Measurements from ENCODE around the gene OSTM1. TPM values are rescaled to one million over a fixed set of nuclear protein-coding genes. Genes with fewer than 3 reads are reported as not detected.

Gene OSTM1
- total and polyA plus RNA-seq, 10 of the 15 experiments (the other 5 are each of a cell fraction or from before 2014, with no cell fraction given): 3.0 to 17.1 (median 5.8) TPM

GRCh38 chr6:108078191-108078590 is 3.6 kb upstream of the OSTM1 start:
- Histone ChIP-seq H3K4me2 (ENCODE audit: control insufficient read depth, insufficient read depth) (no peak overlapping the region), H3K27me3 (replicated peaks in 1 of 2; ENCODE audit: control insufficient read depth in 2 of 2, insufficient read depth in 2 of 2, low read length in 1 of 2) (peaks cover 0 to 2% of the 10 kb centered on the region in 2 experiments; a peak in 2 of 4 replicates), H3K9ac (ENCODE audit: control insufficient read depth, insufficient read depth, low read length) (no peak overlapping the region), H3K4me3 (no peak overlapping the region), H3K79me2 (ENCODE audit: control insufficient read depth, insufficient read depth, low read length) (peaks cover 4% of the 10 kb centered on the region), H4K20me1 (ENCODE audit: control insufficient read depth, insufficient read depth) (no peaks in the 10 kb centered on the region), H2AFZ (ENCODE audit: control insufficient read depth, low read depth, low read length) (no peak overlapping the region), H3K27ac (ENCODE audit: control insufficient read depth, insufficient read depth) (no peak overlapping the region), H3K4me1 (ENCODE audit: control insufficient read depth, insufficient read depth, low read length) (peaks cover 3% of the 10 kb centered on the region), H3K9me3 (replicated peaks; ENCODE audit: control insufficient read depth, insufficient read depth, low read length) (no peaks in the 10 kb centered on the region), H3K36me3 (ENCODE audit: control insufficient read depth in 2 of 2, insufficient read depth in 2 of 2, low read length in 1 of 2) (no peaks in the 10 kb centered on the region)
- FAIRE-seq (no peak), DNase-seq (ENCODE audit: low read depth, low spot score) (no peak), ATAC-seq (no peak)
- WGBS (ENCODE audit: insufficient coverage, insufficient replicate concordance, low lambda C conversion rate, missing lambda C conversion rate): 56% methylated on average over 1 of the region's 1 CpG
- RAD21 ChIA-PET (ENCODE audit: unreplicated experiment): no interaction called here
- intact Hi-C loops (cut with micrococcal nuclease; ENCODE audit: unreplicated experiment) (no loop called here), in situ Hi-C loops (cut with MboI) (no loop called here)
- no TSS peak for BruUV-seq (replicated peaks)
- POLR2A ChIA-PET: no interaction called here
- no peak for TF ChIP-seq KAT2A (conservative IDR thresholded peaks at IDR 0.05; ENCODE audit: control insufficient read depth, low read depth, low read length)
- TF ChIP-seq PAX8 (IDR thresholded peaks at IDR 0.05): no peak
- TF ChIP-seq EGR1 (IDR thresholded peaks at IDR 0.05; ENCODE audit: borderline replicate concordance in 1 of 2, low read depth in 2 of 2, low read length in 2 of 2): no peak
- TF ChIP-seq, protein P1, sequence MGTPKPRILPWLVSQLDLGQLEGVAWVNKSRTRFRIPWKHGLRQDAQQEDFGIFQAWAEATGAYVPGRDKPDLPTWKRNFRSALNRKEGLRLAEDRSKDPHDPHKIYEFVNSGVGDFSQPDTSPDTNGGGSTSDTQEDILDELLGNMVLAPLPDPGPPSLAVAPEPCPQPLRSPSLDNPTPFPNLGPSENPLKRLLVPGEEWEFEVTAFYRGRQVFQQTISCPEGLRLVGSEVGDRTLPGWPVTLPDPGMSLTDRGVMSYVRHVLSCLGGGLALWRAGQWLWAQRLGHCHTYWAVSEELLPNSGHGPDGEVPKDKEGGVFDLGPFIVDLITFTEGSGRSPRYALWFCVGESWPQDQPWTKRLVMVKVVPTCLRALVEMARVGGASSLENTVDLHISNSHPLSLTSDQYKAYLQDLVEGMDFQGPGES (IDR thresholded peaks at IDR 0.05): no peak
- no peak for TF ChIP-seq TARDBP (IDR thresholded peaks at IDR 0.05; ENCODE audit: borderline replicate concordance)
- TF ChIP-seq MXI1 (IDR thresholded peaks at IDR 0.05; ENCODE audit: low read depth, low read length): no peak
- no peak for TF ChIP-seq E2F4 (IDR thresholded peaks at IDR 0.05; ENCODE audit: low read depth, low read length)
- TF ChIP-seq ATF7 (IDR thresholded peaks at IDR 0.05; ENCODE audit: low read depth): no peak
- no peak for TF ChIP-seq FOXK2 (IDR thresholded peaks at IDR 0.05)
- no peak for TF ChIP-seq MYC (IDR thresholded peaks at IDR 0.05; ENCODE audit: insufficient read depth, insufficient read length, insufficient replicate concordance, low read length, severe bottlenecking)
- CTCF ChIA-PET: no interaction called here
- SMC1A ChIA-PET (ENCODE audit: uncharacterized antibody, unreplicated experiment): no interaction called here
